Measurements from ENCODE around the gene ZNF524. TPM values are rescaled to one million over a fixed set of nuclear protein-coding genes. Genes with fewer than 3 reads are reported as not detected.
A peak's percentile ranks its signal among the peaks of the same experiment; 100 is the strongest.

Gene ZNF524
- total and polyA plus RNA-seq, 9 of the 15 experiments (the other 6 are each of a cell fraction or from before 2014, with no cell fraction given) = 0.08 to 15.6 (median 2.9) TPM

GRCh38 chr19:55614711-55615542 is 14.8 kb downstream of the ZNF524 start:
- WGBS (ENCODE audit: insufficient coverage, low coverage, missing lambda C conversion rate) = 95% methylated on average over 19 of the region's 98 CpGs
- in situ Hi-C loops (cut with MboI) (no loop called here), intact Hi-C loops (cut with micrococcal nuclease) (no loop called here)
- FAIRE-seq (no peak), DNase-seq (ENCODE audit: extremely low read depth in 1 of 4, low spot score in 3 of 4) (no peak), ATAC-seq (no peak)
- ChIA-PET POLR2A (interaction anchor here (1.7 kb wide), 1 partner anchor 10 kb away, joined by 6 read pairs; no protein-coding TSS in a partner anchor), CTCF (ENCODE audit: low intra/inter-chr PET ratio) (no interaction called here)
- Histone ChIP-seq H4K20me1 (replicated peaks; ENCODE audit: control insufficient read depth, insufficient read depth, low read length) (no peaks in the 10 kb centered on the region), H3K4me3 (no peak overlapping the region), H3K4me1 (replicated peaks in 1 of 2; ENCODE audit: control insufficient read depth in 2 of 2, insufficient read depth in 2 of 2, low read length in 2 of 2) (peaks cover 0 to 5% of the 10 kb centered on the region in 2 experiments; a peak in 2 of 5 replicates), H3K27ac (ENCODE audit: extremely low read depth, low read depth, low read length) (no peak overlapping the region), H3K9me1 (ENCODE audit: control insufficient read depth, insufficient read depth, low read length) (no peaks in the 10 kb centered on the region), H2AFZ (ENCODE audit: low read depth, low read length) (no peak overlapping the region), H3K9ac (ENCODE audit: insufficient read depth in 1 of 2, low read depth in 2 of 2, low read length in 2 of 2) (no peak overlapping the region), H3K4me2 (ENCODE audit: insufficient read depth, low read length) (no peak overlapping the region), H3K9me3 (replicated peaks; ENCODE audit: control insufficient read depth, insufficient read depth, low read depth, low read length) (no peaks in the 10 kb centered on the region), H3K36me3 (ENCODE audit: control insufficient read depth, insufficient read depth, low read length) (peaks cover 27% of the 10 kb centered on the region; the same call in 2 of the 3 replicates), H3K27me3 (ENCODE audit: control insufficient read depth in 2 of 2, insufficient read depth in 2 of 2, low read length in 2 of 2) (no peaks in the 10 kb centered on the region), H3K79me2 (ENCODE audit: control insufficient read depth, insufficient read depth, low read length) (peaks cover 6% of the 10 kb centered on the region; the same call in 1 of the 3 replicates)
- TF ChIP-seq HLTF (IDR thresholded peaks at IDR 0.05) = no peak
- TF ChIP-seq ZBTB33 (CRISPR knock-in tag; IDR thresholded peaks at IDR 0.05) = peak; percentile 27; the same call in 1 of the 2 replicates
- no TSS peak for BruUV-seq (replicated peaks)
